ENCODE data around the gene ASTN2. TPM values are rescaled to one million over a fixed set of nuclear protein-coding genes. Genes with fewer than 3 reads are reported as not detected.

The ASTN2 gene
- total RNA-seq, 1 donor from 2014 or later = 12.2 TPM

DNA sequence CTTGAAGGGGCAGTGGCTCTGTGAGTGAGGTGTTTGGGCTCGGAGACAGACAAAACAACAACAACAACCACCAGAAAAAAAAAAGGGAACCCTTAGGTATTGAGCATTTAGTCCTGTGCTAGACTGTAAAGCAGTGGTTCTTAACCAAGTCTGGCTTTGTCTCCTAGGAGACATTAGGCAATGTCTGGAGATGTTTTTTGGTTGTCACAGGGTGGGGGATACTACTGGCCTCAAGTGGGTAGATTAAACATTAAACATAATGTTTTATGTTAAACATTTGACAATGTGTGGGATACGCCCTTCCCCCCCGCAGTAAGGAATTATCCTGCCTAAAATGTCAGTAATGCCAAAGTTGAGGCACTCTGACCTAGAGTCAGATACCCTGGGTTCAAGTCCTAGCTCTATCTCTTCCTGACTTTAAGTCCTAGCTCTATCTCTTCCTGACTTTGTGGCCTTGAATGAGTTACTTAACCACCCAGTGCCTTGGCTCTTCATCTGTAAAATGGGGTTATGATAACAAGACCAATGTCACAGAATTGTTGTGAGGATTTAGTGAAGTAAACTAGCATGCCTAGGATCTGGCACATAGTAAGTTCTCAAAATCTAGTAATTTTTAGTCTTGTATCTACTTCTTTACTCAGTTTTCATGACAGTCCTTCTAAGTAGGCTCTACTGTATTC, 725.9 kb downstream of the ASTN2 start:
- Histone ChIP-seq H3K27me3 (ENCODE audit: control insufficient read depth, insufficient read depth, low read length) (no peaks in the 10 kb centered on the region), H3K4me3 (ENCODE audit: low read depth, low read length) (no peak overlapping the region), H3K36me3 (ENCODE audit: control insufficient read depth, insufficient read depth, low read length) (no peaks in the 10 kb centered on the region)
- DNase-seq (ENCODE audit: low read depth) = no peak
- TF ChIP-seq, protein P1, sequence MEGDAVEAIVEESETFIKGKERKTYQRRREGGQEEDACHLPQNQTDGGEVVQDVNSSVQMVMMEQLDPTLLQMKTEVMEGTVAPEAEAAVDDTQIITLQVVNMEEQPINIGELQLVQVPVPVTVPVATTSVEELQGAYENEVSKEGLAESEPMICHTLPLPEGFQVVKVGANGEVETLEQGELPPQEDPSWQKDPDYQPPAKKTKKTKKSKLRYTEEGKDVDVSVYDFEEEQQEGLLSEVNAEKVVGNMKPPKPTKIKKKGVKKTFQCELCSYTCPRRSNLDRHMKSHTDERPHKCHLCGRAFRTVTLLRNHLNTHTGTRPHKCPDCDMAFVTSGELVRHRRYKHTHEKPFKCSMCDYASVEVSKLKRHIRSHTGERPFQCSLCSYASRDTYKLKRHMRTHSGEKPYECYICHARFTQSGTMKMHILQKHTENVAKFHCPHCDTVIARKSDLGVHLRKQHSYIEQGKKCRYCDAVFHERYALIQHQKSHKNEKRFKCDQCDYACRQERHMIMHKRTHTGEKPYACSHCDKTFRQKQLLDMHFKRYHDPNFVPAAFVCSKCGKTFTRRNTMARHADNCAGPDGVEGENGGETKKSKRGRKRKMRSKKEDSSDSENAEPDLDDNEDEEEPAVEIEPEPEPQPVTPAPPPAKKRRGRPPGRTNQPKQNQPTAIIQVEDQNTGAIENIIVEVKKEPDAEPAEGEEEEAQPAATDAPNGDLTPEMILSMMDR (IDR thresholded peaks at IDR 0.05; ENCODE audit: insufficient read depth, low read length, poor library complexity, severe bottlenecking) = no peak

DNA sequence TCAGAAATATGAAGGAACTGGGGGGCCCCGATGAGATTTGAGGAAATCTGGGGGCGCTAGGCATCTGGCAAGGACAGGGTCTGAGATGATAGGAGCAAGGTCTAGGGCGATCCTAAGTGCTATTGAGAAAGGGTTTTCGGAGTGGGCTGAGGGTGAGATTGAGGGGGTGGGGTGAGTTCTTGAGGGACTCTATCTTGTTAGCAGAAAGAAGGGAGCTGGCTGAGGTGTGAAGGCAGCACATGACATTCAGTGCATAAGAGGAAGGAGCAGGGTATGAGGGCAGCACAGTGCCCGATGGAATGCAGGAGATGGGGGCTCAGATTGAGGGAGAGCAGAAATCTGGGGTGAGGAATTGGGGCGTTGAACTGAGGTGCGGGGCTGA, 727.1 kb downstream of the ASTN2 start:
- Histone ChIP-seq H3K27me3 (ENCODE audit: control insufficient read depth, insufficient read depth, low read length) (no peaks in the 10 kb centered on the region), H3K36me3 (ENCODE audit: control insufficient read depth, insufficient read depth, low read length) (no peaks in the 10 kb centered on the region), H3K4me3 (ENCODE audit: low read depth, low read length) (peak overlapping the region; percentile 83)
- TF ChIP-seq, protein P1 (IDR thresholded peaks at IDR 0.05; ENCODE audit: insufficient read depth, low read length, poor library complexity, severe bottlenecking) = no peak
- DNase-seq (ENCODE audit: low read depth) = no peak

DNA sequence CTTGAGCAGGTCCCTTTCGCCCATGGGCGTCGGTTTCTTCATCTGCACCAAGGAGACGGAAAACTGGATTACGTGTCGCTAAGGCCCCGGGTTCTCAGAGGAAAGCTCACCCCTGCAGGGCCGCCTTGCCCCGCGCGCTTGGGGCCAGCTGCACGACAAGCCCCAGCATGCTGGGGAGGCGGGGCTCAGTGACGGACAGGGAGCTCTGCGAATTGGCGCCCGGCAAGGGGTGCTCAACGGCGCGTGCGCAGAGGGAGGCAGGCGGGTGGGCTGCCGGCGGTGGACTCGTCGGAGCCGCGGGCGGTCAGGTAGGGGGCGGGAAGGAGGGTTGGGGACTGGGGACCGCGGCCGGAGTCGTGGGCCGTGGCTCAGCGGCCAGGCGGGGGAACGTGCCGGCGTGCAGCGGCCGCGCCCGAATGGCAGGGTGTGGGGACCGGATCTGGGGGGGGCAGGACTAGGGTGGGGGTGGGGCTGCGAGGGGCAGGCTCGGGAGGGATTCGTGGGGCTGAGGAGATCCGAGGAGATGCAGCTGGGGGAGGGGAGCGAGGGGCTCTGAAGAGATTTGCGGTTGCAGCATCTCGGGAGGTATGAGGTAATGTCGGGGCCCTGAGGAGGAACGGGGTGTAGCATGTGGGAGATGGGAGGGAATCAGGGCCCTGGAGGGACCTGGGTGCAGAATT, 727.6 kb downstream of the ASTN2 start, which contains the start of gene TRIM32:
Gene TRIM32 (plus strand): TSS at position 232 of the 680 bp plus-strand sequence. CDS start 10,438 bp downstream, outside the sequence.
- Histone ChIP-seq H3K27me3 (ENCODE audit: control insufficient read depth, insufficient read depth, low read length) (no peaks in the 10 kb centered on the region), H3K4me3 (ENCODE audit: low read depth, low read length) (peak within 1 kb of the TSS; percentile 83), H3K36me3 (ENCODE audit: control insufficient read depth, insufficient read depth, low read length) (no peaks in the 10 kb centered on the region)
- peak; percentile 49 for DNase-seq (ENCODE audit: low read depth)
- TF ChIP-seq, protein P1 (IDR thresholded peaks at IDR 0.05; ENCODE audit: insufficient read depth, low read length, poor library complexity, severe bottlenecking) = no peak

DNA sequence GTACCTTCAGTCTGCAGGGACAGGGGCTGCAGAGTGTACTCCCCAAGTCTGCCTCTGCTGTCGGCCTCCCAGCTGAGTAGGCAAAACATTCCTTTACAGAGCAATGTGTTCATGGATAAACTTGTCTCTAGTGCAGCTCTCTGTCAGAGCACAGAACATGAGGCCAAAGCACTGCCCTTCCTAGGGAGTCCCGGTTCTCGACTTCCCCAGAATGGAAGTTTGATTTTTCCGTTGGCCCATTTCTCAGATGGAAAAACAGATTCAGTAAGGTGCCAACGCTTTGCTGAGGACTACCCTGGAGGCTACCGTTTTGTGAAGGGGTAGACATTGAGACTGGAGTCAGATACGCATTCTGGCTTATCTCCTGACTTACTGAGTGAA, 728.2 kb downstream of the ASTN2 start:
- Histone ChIP-seq H3K4me3 (ENCODE audit: low read depth, low read length) (peak overlapping the region; percentile 83), H3K27me3 (ENCODE audit: control insufficient read depth, insufficient read depth, low read length) (no peaks in the 10 kb centered on the region), H3K36me3 (ENCODE audit: control insufficient read depth, insufficient read depth, low read length) (no peaks in the 10 kb centered on the region)
- DNase-seq (ENCODE audit: low read depth) = no peak
- TF ChIP-seq, protein P1 (IDR thresholded peaks at IDR 0.05; ENCODE audit: insufficient read depth, low read length, poor library complexity, severe bottlenecking) = no peak

DNA sequence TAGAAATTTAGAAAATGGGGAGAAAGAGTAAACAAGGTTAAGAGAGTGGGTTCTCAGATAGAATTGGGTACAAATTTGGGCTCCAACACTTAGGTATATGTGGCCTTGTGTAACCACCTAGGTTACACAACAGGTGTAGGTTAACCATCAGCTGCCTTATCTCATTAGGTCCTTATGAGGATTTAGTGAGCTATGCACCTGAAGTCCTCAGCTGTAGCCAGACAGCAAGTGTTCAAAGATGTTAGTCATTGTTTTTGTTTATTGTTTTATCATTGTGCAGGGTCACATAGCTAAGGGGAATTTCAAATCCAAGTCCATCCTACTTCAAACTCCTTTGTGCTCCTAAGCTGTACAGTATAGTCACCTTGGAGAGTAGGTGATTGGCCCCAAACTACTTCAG, 728.7 kb downstream of the ASTN2 start:
- no peaks in the 10 kb centered on the region for H3K27me3 ChIP-seq (ENCODE audit: control insufficient read depth, insufficient read depth, low read length)
- TF ChIP-seq, protein P1 (IDR thresholded peaks at IDR 0.05; ENCODE audit: insufficient read depth, low read length, poor library complexity, severe bottlenecking) = no peak
- H3K4me3 ChIP-seq (ENCODE audit: low read depth, low read length) = no peak overlapping the region
- H3K36me3 ChIP-seq (ENCODE audit: control insufficient read depth, insufficient read depth, low read length) = no peaks in the 10 kb centered on the region
- DNase-seq (ENCODE audit: low read depth) = no peak
